Measurements from ENCODE around the gene VASN. TPM values are rescaled to one million over a fixed set of nuclear protein-coding genes. Genes with fewer than 3 reads are reported as not detected.

VASN gene
- total and polyA plus RNA-seq, 9 of the 15 experiments (the other 6 are each of a cell fraction or from before 2014, with no cell fraction given), result 0.01 to 2.5 (median 0.41) TPM; not detected in 1

DNA sequence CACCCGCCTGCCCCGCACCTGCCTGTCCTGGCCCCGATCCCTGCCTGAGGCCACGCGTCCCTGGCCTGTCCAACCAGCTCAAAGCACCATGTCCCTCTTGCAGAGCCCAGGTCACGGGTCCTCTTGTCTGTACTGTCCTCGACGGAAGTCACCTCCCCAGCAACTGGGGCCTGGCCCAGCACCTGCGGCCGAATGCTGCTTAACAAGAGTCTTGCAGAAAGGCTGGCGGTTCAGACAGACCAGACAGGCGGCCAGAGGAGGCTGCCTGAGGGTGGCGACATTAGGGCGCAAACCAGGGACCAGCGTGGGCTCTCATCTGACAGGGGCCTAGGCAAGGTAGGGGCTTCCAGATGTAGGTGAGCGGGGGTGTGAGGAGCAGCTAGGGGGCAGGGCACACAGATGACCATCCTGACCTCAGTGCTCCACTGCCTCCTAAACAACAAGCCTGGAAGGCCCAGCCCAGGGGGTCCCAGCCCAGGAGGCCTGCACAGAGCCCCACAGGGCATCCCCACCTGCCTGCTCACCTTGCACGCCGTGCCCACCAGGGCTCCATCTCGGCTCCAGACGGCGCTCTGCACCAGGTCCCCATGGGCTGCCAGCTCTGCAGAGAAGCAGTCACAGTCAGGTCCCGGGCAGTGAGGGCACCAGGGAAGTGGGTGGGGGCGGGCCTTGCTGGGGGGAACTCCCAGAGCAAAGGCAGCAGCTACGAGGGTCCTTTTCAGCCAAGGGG lies 33.5 kb downstream of the VASN start:
- DNase-seq (ENCODE audit: extremely low read depth in 1 of 4, low spot score in 3 of 4) (no peak), FAIRE-seq (no peak), ATAC-seq (no peak)
- CTCF ChIA-PET (ENCODE audit: low intra/inter-chr PET ratio), result interaction anchor here (0.7 to 6.4 kb wide), 4 partner anchors 46 to 151 kb away, joined by 3 to 70 read pairs (median 6); no protein-coding TSS in a partner anchor
- intact Hi-C loops (cut with micrococcal nuclease), result loop anchor here (5.0 to 10.0 kb wide), 3 partner anchors 143 to 420 kb away; no protein-coding TSS in a partner anchor
- WGBS (ENCODE audit: insufficient coverage, low coverage, missing lambda C conversion rate), result 92% methylated on average over 24 of the region's 24 CpGs
- no peaks in the 10 kb centered on the region; the same call in 2 of the 3 replicates for H3K79me2 ChIP-seq (ENCODE audit: control insufficient read depth, insufficient read depth, low read length)
- no peak overlapping the region for H2AFZ ChIP-seq (ENCODE audit: low read depth, low read length)
- POLR2A ChIA-PET, result interaction anchor here (0.6 to 4.7 kb wide), 7 partner anchors 10 to 1712 kb away, joined by 3 to 35 read pairs (median 3); partner anchors contain the start of gene CORO7
- peaks cover 81% of the 10 kb centered on the region; the same call in 2 of the 3 replicates for H3K36me3 ChIP-seq (ENCODE audit: control insufficient read depth, insufficient read depth, low read length)
- no TSS peak for BruUV-seq (replicated peaks)
- no peaks in the 10 kb centered on the region for H3K9me1 ChIP-seq (ENCODE audit: control insufficient read depth, insufficient read depth, low read length)
- H3K4me3 ChIP-seq, result no peak overlapping the region
- H3K4me2 ChIP-seq (ENCODE audit: insufficient read depth, low read length), result no peak overlapping the region
- TF ChIP-seq RBFOX2 (IDR thresholded peaks at IDR 0.05; ENCODE audit: low read depth, low read length) (peak; percentile 53; the same call in 1 of the 2 replicates), SUPT5H (IDR thresholded peaks at IDR 0.05) (0 out of 2 replicates have a peak, but pooled peaks have one; percentile 11), POLR2G (IDR thresholded peaks at IDR 0.05; ENCODE audit: low read depth, low read length) (peak; percentile 69), RBM22 (IDR thresholded peaks at IDR 0.05; ENCODE audit: low read depth, low read length, poor library complexity, severe bottlenecking) (peak; percentile 47), SIN3B (IDR thresholded peaks at IDR 0.05; ENCODE audit: low read depth) (no peak)
- TF ChIP-seq, protein P1, sequence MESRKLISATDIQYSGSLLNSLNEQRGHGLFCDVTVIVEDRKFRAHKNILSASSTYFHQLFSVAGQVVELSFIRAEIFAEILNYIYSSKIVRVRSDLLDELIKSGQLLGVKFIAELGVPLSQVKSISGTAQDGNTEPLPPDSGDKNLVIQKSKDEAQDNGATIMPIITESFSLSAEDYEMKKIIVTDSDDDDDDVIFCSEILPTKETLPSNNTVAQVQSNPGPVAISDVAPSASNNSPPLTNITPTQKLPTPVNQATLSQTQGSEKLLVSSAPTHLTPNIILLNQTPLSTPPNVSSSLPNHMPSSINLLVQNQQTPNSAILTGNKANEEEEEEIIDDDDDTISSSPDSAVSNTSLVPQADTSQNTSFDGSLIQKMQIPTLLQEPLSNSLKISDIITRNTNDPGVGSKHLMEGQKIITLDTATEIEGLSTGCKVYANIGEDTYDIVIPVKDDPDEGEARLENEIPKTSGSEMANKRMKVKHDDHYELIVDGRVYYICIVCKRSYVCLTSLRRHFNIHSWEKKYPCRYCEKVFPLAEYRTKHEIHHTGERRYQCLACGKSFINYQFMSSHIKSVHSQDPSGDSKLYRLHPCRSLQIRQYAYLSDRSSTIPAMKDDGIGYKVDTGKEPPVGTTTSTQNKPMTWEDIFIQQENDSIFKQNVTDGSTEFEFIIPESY (CRISPR knock-in tag; IDR thresholded peaks at IDR 0.05), result peak; percentile 73
- no peaks in the 10 kb centered on the region for H3K9me3 ChIP-seq (replicated peaks; ENCODE audit: control insufficient read depth, insufficient read depth, low read depth, low read length)
- peaks cover 0 to 32% of the 10 kb centered on the region in 2 experiments; a peak in 2 of 5 replicates for H3K4me1 ChIP-seq (replicated peaks in 1 of 2; ENCODE audit: control insufficient read depth in 2 of 2, insufficient read depth in 2 of 2, low read length in 2 of 2)
- in situ Hi-C loops (cut with MboI), result loop anchor here (5.0 kb wide), 1 partner anchor 43 kb away; no protein-coding TSS in a partner anchor
- H3K27ac ChIP-seq (ENCODE audit: extremely low read depth, low read depth, low read length), result no peak overlapping the region
- peak overlapping the region in 1 of 2 experiments; percentile 43; a peak in 2 of 4 replicates for H3K9ac ChIP-seq (ENCODE audit: insufficient read depth in 1 of 2, low read depth in 2 of 2, low read length in 2 of 2)
- H3K27me3 ChIP-seq (ENCODE audit: control insufficient read depth in 2 of 2, insufficient read depth in 2 of 2, low read length in 2 of 2), result no peaks in the 10 kb centered on the region
- H4K20me1 ChIP-seq (replicated peaks; ENCODE audit: control insufficient read depth, insufficient read depth, low read length), result peaks cover 17% of the 10 kb centered on the region

Data from K562 (cell line).